Mucosa of gallbladder (tissue), 1 donor: ENCODE measurements around the gene RBBP8. TPM values are rescaled to one million over a fixed set of nuclear protein-coding genes. Genes with fewer than 3 reads are reported as not detected.
A peak's percentile ranks its signal among the peaks of the same experiment; 100 is the strongest.
"Not testable (repeated sequence)": the region's sequence is repeated elsewhere in the genome, so short reads cannot be mapped to it uniquely, and the experiment has no call there.

Source experiments
- DNase-seq: peaks from one replicate; pipeline ENCODE4 v3.0.0-alpha.2; 2020; ENCODE audit warnings: low spot score
- total RNA-seq: library from RNA; stranded (reverse); gene quantifications from one replicate; pipeline ENCODE4 v1.2.1, GENCODE V29; 2021
- donor health status: DM: no; HTN: no; CAD: no.

RBBP8 gene
- total RNA-seq, 1 donor from 2014 or later = 30.5 TPM

DNA sequence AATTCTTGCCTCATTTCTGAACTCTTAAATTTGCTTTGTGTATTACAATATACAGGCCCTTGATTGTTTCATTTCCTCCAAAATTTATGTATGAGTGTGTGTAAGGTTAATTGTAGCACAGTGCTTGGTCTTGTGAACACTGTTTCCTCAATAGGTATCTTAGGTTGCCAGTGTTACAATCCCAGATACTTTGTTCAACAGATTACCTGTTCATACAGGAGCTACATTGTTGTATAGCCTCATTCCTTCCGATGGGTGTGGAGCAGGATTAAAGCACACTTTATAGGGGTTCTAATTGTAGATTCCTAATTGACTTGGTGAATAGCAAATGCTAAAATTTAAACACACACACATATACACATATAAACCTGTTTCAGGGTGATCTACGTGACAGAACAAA lies 10.7 kb downstream of the RBBP8 start:
- no peak for DNase-seq

DNA sequence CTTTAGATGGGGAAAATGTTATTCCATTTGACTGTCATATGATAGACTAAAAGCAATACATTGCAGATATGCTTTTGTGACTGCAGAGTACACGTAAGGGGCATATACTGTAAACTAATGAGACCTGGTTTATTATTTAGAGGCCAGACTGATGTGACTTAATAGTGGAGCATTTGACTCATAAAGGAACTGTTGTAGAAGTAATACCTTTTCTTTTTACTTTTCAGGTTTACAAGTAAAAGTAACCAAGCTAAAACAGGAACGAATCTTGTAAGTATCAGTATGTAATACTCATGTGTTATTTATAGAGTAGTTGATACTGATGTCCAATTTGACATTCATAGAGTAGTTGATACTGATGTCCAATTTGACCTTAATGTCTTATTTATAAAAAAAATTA lies 13.1 kb downstream of the RBBP8 start:
- no peak for DNase-seq

DNA sequence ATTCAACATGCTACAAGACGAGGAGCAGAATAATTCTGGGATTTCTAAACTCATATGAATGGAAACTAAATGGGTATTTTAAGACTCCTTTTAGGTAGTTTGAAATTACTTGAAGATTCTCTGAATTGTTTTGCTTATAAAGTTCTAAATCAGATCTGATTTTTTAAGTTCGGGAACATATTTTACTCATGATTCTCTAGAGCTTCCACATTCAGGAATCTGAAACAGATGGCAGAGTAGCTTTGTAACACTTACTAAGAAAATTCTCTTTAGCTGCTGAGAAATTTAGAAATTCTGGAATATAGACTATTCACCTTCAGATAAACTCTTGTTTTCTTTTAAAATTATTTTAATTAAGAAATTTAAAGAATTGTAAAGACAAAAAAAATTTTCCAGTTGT lies 13.7 kb downstream of the RBBP8 start:
- no peak for DNase-seq

DNA sequence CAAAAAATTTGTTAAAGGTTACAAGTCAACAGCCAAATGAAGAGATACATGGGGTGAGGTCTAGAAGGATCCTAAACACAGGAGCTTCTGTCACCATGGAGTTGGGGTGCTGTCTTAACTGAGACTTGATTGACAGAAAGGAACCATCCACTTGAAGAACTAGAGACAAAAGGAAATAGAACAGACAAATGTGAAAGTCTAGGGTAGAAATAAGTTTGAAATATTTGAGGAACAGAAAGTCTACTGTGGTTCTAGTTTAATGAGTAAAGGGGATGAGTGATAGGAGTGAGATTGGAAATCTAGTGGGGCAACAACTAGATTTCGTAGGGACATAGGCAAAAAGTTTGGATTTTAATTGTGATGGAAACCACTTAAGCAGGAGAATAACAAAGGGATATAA lies 18.7 kb downstream of the RBBP8 start:
- DNase-seq = no peak

DNA sequence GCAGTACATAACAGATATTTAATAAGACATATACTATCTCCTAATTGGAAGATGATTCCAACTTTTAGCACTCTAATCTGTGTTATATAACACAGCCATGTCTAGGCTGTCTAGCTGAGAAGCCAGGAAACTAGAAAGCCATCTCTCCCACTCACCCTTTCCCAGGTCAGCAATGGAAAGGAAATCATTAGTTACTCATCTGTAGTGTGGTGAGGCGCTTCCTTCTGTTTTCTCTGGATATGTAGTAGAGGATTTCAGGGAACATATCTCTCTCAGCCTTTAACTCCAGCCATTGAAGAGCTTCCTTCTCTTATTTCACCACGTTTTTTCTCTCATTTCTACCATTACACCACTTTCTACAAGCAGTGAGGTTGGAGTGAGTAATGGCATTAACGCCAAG lies 19.4 kb downstream of the RBBP8 start:
- no peak for DNase-seq

DNA sequence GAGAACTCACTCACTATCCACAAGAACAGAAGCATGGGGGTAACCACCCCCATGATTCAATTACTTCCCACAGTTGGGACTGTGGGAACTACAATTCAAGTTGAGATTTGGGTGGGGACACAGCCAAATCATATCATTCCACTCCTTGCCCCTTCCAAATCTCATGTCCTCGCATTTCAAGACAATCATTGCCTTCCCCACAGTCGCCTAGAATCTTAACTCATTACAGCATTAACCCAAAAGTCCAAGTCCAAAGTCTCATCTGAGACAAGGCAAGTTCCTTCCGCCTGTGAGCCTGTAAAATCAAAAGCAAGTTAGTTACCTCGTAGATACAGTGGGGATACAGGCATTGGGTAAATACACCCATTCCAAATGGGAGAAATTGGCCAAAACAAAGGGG lies 20.9 kb downstream of the RBBP8 start:
- not testable (repeated sequence) for DNase-seq

DNA sequence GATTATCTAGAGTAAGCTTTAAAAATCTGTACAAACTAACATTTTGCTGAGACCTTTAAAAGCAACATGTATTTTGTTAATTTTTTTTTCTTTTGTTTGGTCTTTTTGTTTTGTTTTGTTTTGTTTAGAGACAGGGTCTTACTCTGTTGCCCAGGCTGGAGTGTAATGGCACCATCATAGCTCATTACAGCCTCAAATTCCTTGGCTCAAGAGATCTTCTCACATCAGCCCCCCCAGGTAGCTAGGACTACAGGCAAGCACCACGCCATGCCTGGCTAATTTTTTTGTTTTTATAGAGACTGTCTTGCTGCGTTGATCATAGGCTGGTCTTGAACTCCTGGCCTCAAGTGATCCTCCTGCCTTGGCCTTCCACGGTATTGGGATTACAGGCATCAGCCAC lies 23.1 kb downstream of the RBBP8 start:
- no peak for DNase-seq

DNA sequence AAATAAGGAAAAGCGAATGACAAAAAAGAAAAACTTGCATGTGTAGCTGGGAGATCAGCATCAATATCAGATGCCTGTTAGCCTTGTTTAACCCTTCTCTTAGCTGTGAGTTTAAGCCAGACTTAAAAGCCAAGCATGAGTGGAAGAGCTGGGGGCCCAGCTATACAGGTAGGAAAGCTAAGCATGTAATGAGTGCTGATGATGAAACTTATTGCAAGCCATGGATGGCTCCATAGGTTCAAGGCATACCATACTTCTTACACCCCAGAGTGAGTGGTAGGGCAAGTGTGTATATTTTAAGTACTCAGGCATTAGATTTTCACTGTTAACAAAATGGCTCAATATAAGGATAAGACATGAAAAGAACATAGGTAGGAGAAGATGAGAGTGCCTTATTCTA lies 28.0 kb downstream of the RBBP8 start:
- DNase-seq = no peak

DNA sequence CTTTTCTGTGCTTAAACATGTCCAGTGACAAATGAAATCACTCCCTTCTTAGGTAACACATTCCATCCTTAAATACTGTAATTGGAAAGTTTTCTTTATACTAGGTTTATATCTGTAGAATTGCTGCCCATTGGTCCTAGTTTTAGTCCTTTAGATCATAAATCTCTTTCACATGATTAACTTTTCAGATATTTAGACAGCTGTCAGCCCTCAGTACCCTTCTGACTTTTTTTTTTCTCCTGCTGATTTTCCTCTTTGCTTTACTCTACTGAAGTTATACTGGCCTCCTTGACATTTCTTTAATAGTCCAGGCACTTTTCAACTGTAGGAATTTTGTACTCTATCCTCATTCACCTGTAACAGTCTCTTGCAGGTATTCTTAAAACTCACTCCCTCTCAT lies 28.9 kb downstream of the RBBP8 start:
- DNase-seq = no peak

DNA sequence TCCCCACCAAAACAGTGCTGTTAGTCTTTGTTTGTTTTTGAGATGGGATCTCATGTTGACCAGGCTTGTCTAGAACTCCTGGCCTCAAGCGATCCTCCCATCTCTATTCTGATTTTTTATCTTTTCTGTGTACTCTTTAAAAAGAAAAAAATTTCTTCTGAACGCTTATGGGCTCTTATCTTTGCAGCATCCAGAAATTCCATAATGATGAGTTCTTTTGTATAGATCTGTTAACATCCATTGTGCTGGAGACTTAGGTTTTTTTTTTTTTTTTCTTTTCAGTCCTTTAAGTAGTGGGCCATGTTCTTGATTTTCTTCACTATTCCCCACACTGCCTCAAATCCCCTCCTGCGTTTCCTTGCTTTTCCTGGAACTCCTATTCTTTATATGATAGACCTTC lies 31.0 kb downstream of the RBBP8 start:
- no peak for DNase-seq

DNA sequence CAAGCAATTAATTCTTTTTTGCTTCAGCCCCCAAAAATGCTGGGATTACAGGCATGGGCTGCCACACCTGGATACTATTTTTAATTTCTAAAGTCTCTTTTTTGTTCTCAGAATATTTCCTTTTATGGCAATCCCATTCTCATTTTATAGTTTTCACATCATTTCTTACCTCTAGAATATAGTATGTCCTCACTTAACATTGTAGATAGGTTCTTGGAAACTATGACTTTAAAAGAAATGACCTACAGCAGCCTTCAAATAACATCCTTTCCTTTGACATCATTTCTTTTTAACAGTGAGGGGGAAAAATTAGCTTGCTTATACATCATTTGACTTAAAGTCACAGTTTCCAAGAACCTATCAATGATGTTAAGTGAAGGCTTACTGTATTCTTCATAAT lies 31.6 kb downstream of the RBBP8 start:
- no peak for DNase-seq

DNA sequence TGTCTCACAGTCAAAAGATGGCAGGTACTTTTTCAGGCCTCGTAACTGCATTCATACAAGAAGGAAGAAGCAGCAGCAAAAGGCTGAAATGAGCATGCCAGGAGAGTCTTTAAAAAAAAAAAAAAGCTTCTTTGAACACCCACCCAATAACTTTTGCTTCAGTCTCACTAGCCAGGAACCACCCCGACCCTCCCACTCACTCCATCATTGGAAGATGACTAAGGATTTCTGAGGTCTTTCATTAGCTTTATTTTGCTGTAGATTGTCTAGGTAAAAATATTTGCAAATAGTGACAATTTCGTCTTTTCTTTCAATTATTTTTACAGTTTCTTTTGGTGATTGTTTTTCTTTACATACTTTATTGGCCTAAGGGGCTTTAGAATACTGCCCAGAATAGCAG lies 37.9 kb downstream of the RBBP8 start:
- no peak for DNase-seq

DNA sequence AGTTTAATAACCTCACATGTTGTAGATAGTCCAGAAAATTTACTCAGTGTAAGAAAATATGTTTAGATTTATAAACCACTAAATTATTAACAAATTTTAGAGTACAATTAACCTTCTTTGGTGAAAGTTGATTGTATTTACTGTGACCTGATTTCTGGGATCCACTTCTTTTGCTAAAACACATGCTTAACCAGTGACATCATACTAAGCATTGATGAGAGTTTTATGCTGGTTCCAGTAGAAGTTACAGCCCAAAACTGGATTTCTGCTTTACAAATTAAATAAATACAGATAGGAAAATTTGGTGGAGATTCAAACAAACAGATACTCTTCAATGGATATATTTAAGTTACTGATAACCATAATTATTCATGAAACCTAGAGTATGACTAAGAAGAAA lies 40.9 kb downstream of the RBBP8 start:
- no peak for DNase-seq

DNA sequence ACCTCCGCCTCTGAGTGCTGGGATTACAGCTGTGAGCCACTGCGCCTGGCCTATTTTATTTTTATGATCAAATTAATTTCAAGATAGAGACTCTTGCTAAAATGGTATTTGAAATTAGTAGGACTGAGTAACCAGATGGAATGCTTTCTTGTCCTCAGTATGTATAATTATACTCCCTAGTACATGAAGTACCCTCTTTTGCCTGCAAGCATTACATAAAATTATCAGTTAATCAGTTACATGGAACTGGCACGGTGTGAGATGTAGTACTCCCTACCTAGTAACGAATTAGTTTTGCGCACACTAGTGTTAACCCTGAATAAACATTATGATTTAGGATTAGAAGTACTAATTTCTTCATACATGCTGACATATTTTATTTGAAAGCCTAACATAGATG lies 41.6 kb downstream of the RBBP8 start:
- DNase-seq = no peak

DNA sequence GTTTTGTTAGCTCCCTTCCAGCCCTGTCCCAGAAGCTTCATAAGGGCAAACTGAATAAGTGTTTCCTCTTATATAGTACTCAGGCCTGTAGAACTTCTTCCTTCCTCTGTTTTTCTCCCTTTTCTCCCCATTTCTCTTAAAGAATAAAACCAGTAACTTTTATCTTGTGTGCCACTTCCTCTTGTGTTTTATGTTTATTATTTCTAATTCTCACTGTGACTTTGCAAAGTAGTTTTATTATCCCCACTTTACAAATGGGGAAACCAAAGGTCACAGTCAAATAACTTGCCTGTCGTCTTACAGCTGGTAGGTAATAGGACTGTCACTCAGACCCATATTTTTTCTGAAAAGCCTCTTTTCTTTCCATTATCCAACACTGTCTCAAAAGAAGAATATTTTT lies 42.4 kb downstream of the RBBP8 start:
- DNase-seq = no peak

DNA sequence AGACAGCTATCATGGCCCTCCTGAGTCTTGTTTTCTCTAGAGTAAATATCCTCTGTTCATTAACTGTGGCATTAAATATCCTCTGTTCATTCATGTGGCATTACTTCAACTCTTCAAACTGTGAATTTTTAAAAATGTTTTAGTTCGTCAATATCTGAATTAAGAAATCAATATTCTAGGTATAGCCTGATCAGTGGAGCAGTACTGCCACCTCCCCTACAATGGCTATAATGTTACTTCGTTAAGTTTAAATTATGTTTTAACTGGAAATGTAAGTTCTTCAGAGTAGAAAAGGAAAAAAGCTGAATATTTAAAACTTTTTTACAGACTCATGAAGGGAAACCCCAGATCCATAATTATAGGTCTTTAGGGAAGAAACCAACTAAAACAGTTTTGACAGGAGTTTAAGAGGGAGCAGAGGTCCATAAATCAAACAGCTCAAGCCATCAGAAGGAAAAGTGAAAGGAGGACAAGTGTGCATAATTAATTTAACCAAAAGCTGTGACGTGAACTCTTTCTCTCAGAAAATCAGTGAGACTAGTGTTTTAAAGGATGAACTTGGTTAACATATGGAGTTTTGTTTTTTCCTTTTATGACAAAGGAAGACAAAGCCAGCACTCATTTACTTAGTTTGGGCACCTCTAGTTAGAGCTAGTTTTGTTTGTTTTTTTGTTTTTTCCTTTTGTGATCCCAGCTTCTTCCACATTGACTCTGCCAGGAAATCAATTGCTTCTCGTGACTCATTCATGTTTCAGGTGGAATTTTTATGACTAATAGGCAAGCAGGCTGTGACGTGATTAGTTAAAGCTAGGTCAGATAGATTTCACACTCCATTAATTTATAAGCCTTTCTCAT lies 44.9 kb downstream of the RBBP8 start:
- DNase-seq = peak; percentile 26

DNA sequence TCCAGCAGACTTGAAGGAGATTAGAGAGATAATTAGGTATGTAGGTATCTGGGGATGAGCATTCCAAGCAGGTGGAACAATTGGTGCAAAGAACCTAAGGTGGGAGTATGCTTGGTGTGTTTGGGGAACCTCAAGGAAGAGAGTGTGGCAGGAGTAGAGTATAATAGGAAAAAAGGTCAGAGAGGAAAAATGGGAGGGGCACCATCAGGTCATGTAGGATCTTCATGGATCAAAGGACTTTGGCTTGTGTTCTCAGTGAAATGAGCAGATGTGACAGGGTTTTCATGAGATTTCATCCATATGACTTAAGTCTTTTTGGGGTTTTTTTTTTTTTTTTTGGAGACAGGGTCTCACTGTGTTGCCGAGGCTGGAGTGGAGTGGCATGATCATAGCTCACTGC lies 47.3 kb downstream of the RBBP8 start:
- DNase-seq = no peak

DNA sequence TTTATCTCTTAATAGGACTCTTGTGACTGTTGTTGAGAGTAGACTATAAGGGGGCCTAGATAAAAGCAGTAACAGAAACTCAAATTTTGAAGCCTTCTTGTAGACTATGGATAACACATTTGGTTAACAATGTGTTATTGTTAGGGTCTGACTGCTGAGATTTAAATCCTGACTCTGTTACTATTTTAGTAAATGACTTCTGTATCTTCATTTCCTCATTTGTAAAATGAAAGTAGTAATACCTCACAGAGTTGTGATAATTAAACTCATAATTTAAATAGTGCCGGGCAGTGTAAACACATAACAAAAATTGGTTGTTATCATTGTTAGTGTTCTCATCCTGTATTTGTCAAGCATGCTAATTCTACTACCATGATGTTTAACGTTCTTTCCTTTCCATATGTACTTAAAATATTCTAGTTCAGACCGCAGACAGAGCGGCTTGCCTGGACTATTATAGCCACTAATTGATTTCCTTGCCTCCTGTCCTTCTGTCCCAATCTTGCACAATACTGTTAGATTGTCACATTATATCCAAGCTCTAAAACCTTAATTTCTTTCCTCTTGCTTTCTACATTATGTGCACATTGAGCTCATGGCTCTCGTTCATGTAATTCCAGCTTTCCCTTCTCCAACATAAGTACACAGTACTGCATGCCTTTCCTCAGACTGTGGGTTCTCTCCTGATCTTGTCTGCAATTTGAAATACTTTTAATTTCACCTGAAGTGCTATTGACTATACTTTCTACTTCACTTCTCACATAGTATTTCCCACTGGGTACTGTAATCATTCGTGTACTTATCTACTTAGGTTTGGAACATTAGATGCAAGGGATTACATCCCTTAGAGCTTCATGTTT lies 48.4 kb downstream of the RBBP8 start:
- no peak for DNase-seq

DNA sequence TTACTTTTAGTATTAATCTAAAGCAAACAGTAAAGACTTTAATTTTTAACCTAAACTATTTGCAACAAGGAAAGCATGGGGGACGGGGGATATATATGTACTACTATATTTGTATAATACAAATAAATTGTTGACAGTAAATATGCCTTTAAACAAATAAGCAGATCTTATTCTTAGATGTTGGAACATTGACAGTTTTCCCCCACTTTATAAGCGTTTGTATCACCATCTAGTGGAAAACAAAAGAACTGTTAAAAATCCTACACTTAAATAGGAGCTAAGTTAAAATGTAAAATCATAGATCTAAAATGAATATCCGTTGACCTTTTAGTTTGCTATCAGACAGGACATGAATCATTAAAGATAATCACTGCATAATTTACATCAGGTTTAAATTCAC lies 50.0 kb downstream of the RBBP8 start:
- DNase-seq = no peak

DNA sequence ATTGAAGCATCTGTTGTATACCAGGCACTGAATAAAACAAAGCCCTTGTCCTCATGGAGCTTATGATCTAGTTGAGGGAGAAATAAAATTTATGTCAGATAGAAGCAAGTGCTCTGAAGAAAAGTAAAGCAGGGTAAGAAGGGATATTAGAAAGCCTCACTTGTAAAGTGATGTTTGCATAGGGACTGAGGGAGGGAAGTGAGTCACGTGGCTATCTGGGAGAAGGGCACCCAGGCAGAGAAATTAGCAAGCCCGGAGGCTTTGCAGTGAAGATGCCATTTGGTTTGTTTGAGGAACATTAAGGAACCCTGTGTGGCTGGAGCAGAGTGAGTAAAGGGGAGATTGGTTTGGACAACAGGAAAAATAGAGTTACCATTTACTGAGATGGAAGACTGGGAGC lies 52.1 kb downstream of the RBBP8 start:
- DNase-seq = no peak

DNA sequence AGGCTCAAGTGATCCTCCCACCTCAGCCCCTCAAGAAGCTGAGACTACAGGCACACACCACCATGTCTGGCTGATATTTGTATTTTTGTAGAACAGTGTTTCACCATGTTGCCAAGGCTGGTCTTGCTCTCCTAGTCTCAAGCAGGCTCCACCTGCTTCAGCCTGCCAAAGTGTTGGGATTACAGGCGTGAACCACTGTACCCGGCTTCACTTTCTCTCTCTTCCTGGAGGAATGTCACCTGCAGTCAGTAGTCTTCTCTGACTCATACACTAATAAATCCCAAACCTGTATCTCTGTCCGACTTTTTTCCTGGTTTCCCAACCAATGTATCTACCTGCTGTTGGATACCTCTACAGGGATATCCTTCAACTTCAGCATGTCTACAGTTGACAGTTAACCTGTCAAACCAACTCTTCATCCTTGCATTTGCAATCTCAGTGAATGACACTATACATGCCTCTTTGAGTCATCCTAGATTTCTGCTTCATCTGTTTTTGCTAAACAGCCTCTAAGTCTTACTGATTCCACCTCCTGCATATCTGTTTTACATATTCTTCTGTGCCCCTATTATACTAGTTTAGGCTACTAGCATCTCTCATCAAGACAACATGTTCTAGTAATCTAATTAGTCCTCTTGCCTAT lies 54.5 kb downstream of the RBBP8 start:
- no peak for DNase-seq

DNA sequence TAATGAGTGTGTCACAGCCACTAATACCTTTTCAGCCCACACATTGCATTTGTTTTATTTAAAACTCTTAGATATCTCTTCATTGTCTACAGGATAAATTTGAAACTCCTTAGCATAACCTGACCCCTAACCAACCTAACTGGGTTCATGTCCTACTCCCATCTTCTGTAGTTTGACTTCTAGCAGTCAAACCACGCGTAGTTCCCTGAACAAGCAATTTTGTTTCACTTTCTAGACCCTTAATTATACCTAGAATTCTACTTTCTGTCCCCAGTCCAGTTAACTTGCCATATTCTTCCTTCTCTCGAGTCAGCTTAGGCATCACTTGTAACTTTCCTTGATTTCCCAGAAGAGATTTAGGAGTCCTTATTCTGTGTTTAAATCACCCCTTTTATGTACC lies 55.1 kb downstream of the RBBP8 start:
- DNase-seq = no peak

DNA sequence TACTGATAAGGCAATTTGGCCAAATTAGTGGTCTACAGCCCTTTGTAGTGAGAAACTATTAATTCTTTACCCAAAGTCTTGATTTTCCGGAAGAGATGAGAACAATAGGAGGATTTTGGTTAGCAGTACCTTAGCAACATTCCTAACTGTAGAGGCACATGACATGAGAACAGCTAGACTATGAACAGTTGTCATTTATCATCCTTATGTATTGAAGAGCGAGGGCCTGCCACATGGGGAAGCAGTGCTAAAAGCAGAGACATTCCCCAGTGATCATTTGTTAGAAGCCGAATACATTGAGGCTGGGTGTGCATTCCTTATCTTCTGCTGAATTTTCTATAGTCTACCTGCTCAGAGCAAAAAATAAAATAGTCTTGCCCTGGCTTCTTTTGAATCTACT lies 65.2 kb downstream of the RBBP8 start:
- DNase-seq = no peak
